ENCODE results near the gene CLEC2B.
A peak's percentile ranks its signal among the peaks of the same experiment; 100 is the strongest.

CLEC2B gene

DNA sequence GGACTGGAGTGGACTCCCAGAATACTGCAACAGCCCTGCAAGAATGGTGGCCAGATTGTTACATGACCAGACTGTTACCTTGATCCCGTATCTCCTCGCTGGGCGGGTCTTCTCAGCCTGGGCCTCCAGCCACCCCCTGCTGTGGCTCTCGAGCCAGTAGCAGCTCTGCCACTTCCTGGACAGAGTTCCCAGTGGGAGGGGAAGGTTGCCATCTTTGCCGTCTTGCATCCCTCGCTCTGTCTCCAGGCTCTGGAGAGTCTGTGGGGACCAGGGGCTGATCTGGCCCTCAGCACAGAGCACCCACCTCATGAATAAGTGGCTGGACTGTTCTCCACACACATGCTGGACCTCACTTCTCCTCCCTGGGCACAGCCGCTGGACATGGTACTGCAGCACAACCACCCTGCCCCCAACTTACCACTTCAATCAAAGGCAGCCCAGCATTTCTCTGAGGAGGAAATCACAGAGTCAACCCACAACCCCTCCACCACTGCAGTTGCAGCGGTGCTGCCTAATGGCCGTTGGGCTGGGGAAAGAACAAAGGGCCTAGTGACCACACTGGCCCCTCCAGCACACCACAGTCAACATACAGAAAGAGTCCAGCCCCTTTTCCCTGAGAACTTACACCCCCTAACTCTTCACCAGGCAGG, 48.7 kb downstream of the CLEC2B start:
- DNase-seq (ENCODE audit: low spot score), result no peak
- TF ChIP-seq, protein P1, sequence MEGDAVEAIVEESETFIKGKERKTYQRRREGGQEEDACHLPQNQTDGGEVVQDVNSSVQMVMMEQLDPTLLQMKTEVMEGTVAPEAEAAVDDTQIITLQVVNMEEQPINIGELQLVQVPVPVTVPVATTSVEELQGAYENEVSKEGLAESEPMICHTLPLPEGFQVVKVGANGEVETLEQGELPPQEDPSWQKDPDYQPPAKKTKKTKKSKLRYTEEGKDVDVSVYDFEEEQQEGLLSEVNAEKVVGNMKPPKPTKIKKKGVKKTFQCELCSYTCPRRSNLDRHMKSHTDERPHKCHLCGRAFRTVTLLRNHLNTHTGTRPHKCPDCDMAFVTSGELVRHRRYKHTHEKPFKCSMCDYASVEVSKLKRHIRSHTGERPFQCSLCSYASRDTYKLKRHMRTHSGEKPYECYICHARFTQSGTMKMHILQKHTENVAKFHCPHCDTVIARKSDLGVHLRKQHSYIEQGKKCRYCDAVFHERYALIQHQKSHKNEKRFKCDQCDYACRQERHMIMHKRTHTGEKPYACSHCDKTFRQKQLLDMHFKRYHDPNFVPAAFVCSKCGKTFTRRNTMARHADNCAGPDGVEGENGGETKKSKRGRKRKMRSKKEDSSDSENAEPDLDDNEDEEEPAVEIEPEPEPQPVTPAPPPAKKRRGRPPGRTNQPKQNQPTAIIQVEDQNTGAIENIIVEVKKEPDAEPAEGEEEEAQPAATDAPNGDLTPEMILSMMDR (IDR thresholded peaks at IDR 0.05; ENCODE audit: borderline replicate concordance, control extremely low read depth, extremely low read depth, insufficient read depth, missing control alignments), result no peak
- in situ Hi-C loops (cut with MboI; ENCODE audit: low sequenced_read_pairs, unreplicated experiment), result loop anchor here (25.0 kb wide), 1 partner anchor 317 kb away; the partner anchor contains the start of gene CLEC7A

DNA sequence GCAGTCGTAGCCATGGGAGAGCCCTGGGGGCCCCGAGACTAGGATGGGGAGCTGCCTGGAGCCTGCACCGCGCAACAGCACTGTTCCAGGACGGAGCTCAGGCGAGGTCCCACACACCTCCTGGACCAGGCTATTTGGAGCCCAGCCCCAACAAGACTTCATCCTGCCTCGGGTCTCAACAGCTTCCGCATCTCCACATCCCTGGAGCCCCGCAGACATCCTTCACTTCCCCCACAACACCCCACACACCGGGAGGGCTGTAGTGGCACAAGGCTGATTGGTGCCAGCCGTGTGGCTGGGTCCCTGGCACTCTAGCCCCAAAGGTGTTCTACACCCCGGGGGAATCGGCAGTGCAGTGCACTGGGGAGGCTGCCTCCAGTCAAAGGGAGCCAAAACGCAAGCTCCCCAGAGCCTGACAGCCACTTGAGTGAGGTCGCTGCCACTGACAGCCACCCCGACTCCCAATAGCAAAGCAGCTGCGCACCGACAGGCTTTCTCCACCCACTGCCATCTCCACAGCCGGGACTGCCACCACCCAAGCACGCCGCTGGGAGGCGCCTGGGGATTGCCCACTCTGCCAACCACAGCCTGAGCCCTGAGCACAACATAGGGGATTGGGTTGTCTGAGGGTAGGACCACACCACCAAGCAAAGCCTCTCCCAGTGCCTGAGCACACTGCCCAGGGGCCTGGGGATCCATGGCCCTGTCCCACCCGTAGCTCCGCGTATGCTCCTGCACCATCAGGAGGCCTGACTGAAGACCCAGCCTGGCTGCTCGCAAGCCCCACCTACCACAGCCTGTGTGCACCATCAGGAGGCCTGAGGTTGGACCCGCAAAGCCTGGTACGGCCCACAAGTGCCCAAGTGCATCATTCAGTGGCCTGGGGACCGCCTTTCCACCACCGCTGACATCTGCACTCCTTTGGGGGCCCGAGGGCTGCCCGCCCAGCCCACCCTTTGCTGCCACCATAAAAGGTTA, 55.0 kb downstream of the CLEC2B start:
- TF ChIP-seq, protein P1 (IDR thresholded peaks at IDR 0.05; ENCODE audit: borderline replicate concordance, control extremely low read depth, extremely low read depth, insufficient read depth, missing control alignments), result peak; percentile 91
- DNase-seq (ENCODE audit: low spot score), result peak; percentile 94
- in situ Hi-C loops (cut with MboI; ENCODE audit: low sequenced_read_pairs, unreplicated experiment), result loop anchor here (10.0 to 25.0 kb wide), 2 partner anchors 111 to 323 kb away; partner anchors contain the start of gene CLEC7A

GRCh38 chr12:9811621-9812020, 57.5 kb downstream of the CLEC2B start:
- TF ChIP-seq, protein P1 (IDR thresholded peaks at IDR 0.05; ENCODE audit: borderline replicate concordance, control extremely low read depth, extremely low read depth, insufficient read depth, missing control alignments), result no peak
- DNase-seq (ENCODE audit: low spot score), result no peak
- in situ Hi-C loops (cut with MboI; ENCODE audit: low sequenced_read_pairs, unreplicated experiment), result loop anchor here (10.0 to 25.0 kb wide), 2 partner anchors 113 to 326 kb away; partner anchors contain the start of gene CLEC7A

GRCh38 chr12:9810671-9811070, 58.5 kb downstream of the CLEC2B start:
- TF ChIP-seq, protein P1 (IDR thresholded peaks at IDR 0.05; ENCODE audit: borderline replicate concordance, control extremely low read depth, extremely low read depth, insufficient read depth, missing control alignments), result no peak
- in situ Hi-C loops (cut with MboI; ENCODE audit: low sequenced_read_pairs, unreplicated experiment), result loop anchor here (10.0 to 25.0 kb wide), 2 partner anchors 114 to 327 kb away; partner anchors contain the start of gene CLEC7A
- no peak for DNase-seq (ENCODE audit: low spot score)

DNA sequence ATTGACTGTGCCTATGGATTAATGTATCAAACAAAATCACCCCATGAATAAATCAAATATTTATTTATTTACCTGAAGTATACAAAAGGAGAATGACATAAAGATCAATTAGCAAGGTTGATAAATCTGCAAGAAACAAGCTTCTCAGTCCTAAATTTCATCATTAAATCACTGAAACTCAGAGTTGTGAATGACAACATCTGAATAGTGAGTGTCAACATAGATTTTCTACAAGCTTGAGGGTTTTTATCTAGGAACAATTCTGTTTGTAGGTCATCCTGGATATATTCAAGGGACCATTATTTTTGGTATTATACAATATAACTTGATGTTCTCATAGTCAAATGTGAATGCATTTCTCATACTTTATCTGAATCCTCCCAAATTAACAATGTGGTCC, 59.3 kb downstream of the CLEC2B start:
- in situ Hi-C loops (cut with MboI; ENCODE audit: low sequenced_read_pairs, unreplicated experiment), result loop anchor here (10.0 to 25.0 kb wide), 2 partner anchors 115 to 327 kb away; partner anchors contain the start of gene CLEC7A
- no peak for DNase-seq (ENCODE audit: low spot score)
- TF ChIP-seq, protein P1 (IDR thresholded peaks at IDR 0.05; ENCODE audit: borderline replicate concordance, control extremely low read depth, extremely low read depth, insufficient read depth, missing control alignments), result no peak

GRCh38 chr12:9809338-9809737, 59.8 kb downstream of the CLEC2B start:
- in situ Hi-C loops (cut with MboI; ENCODE audit: low sequenced_read_pairs, unreplicated experiment), result loop anchor here (25.0 kb wide), 1 partner anchor 328 kb away; the partner anchor contains the start of gene CLEC7A
- no peak for DNase-seq (ENCODE audit: low spot score)
- TF ChIP-seq, protein P1 (IDR thresholded peaks at IDR 0.05; ENCODE audit: borderline replicate concordance, control extremely low read depth, extremely low read depth, insufficient read depth, missing control alignments), result no peak

Measured in GM13976 (cell line).